C4-2B (cell line): ENCODE results near the gene ACSM6.

Experiments used
- ZFX ChIP-seq: fragments of 450-650 bp; IDR thresholded peaks from 2 replicates; pipeline ENCODE4 v1.6.1; 2017
- TF ChIP-seq, protein P1 (sequence below): fragments of 450-650 bp; conservative IDR thresholded peaks from 2 replicates; pipeline ENCODE4 v1.5.1; 2017; ENCODE audit warnings: mild to moderate bottlenecking

DNA sequence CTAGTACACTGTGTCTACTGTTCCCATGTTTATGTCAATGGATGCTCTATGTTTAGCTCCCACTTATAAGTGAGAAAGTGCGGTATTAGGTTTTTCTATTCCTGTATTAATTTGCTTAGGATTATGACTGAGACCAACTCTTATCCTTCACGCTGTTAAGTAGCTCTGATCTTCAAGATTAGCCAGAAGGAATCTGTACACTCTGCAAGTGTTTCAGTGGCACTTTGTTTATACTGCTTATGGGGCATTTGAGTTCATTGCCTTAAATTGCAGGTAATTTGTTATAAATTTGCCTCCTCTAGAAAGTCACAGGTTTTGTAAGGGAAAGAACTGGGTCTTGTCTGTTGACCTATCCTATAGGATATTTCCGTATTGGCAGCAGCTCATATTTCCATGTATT is 6.4 kb upstream of the ACSM6 start:
- TF ChIP-seq, protein P1, sequence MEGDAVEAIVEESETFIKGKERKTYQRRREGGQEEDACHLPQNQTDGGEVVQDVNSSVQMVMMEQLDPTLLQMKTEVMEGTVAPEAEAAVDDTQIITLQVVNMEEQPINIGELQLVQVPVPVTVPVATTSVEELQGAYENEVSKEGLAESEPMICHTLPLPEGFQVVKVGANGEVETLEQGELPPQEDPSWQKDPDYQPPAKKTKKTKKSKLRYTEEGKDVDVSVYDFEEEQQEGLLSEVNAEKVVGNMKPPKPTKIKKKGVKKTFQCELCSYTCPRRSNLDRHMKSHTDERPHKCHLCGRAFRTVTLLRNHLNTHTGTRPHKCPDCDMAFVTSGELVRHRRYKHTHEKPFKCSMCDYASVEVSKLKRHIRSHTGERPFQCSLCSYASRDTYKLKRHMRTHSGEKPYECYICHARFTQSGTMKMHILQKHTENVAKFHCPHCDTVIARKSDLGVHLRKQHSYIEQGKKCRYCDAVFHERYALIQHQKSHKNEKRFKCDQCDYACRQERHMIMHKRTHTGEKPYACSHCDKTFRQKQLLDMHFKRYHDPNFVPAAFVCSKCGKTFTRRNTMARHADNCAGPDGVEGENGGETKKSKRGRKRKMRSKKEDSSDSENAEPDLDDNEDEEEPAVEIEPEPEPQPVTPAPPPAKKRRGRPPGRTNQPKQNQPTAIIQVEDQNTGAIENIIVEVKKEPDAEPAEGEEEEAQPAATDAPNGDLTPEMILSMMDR, result no peak
- no peak for TF ChIP-seq ZFX
